NCI-H2081 (cell line): ENCODE results near the gene SHLD2.
A peak's percentile ranks its signal among the peaks of the same experiment; 100 is the strongest.
"Not testable (repeated sequence)": the region's sequence is repeated elsewhere in the genome, so short reads cannot be mapped to it uniquely, and the experiment has no call there.

Source experiments
- DNase-seq, 2 experiments: peaks; one replicate each; lab custom pipeline; 2025; lab: John Stamatoyannopoulos, UW

Gene SHLD2

GRCh38 chr10:87094373-87095235 is at the start of gene SHLD2, which contains the start of gene GLUD1:
Gene SHLD2 (plus strand): TSS chr10:87095206. CDS start chr10:87151355, 56,149 bp downstream.
Gene GLUD1 (minus strand): TSS chr10:87094843. CDS start chr10:87094769, 74 bp downstream.
- DNase-seq: peak; percentile 84 to 85

- DNase-seq: no peak
Observed at GRCh38 chr10:87045434-87045938, 49.5 kb upstream of the SHLD2 start.

- peak; percentile 18 to 70 for DNase-seq
Observed at GRCh38 chr10:87053111-87053510, 41.9 kb upstream of the SHLD2 start.

GRCh38 chr10:87053577-87054181 is 41.3 kb upstream of the SHLD2 start:
- no peak for DNase-seq

- DNase-seq: no peak
Observed at GRCh38 chr10:87054373-87055295, 40.4 kb upstream of the SHLD2 start.

GRCh38 chr10:87058171-87058570 is 36.8 kb upstream of the SHLD2 start:
- DNase-seq: no peak

- no peak for DNase-seq
Observed at GRCh38 chr10:87059401-87059800, 35.6 kb upstream of the SHLD2 start.

GRCh38 chr10:87060280-87060928 is 34.6 kb upstream of the SHLD2 start:
- peak in 1 of 2 experiments; percentile 4 for DNase-seq

GRCh38 chr10:87064651-87065050 is 30.4 kb upstream of the SHLD2 start:
- DNase-seq: no peak

- no peak for DNase-seq
Observed at GRCh38 chr10:87066178-87066577, 28.8 kb upstream of the SHLD2 start.

GRCh38 chr10:87066865-87067264 is 28.1 kb upstream of the SHLD2 start:
- no peak for DNase-seq

GRCh38 chr10:87068281-87068680 is 26.7 kb upstream of the SHLD2 start:
- DNase-seq: no peak

GRCh38 chr10:87072449-87072848 is 22.6 kb upstream of the SHLD2 start:
- no peak for DNase-seq

- DNase-seq: not testable (repeated sequence)
Observed at GRCh38 chr10:87076421-87076820, 18.6 kb upstream of the SHLD2 start.

GRCh38 chr10:87079106-87079836 is 15.7 kb upstream of the SHLD2 start:
- DNase-seq: no peak

GRCh38 chr10:87080621-87081020 is 14.4 kb upstream of the SHLD2 start:
- not testable (repeated sequence) for DNase-seq

GRCh38 chr10:87081574-87081973 is 13.4 kb upstream of the SHLD2 start:
- not testable (repeated sequence) for DNase-seq

GRCh38 chr10:87082219-87082618 is 12.8 kb upstream of the SHLD2 start:
- DNase-seq: not testable (repeated sequence)

GRCh38 chr10:87083576-87084290 is 11.3 kb upstream of the SHLD2 start:
- DNase-seq: peak in 1 of 2 experiments; percentile 30

- DNase-seq: not testable (repeated sequence)
Observed at GRCh38 chr10:87084291-87084782, 10.7 kb upstream of the SHLD2 start.
